H9 (cell line): ENCODE data around the gene RPL29. TPM values are rescaled to one million over a fixed set of nuclear protein-coding genes. Genes with fewer than 3 reads are reported as not detected.

Experiments
- DNase-seq: peaks from one replicate; pipeline ENCODE4 v3.0.0-alpha.2; 2017
- H2AFZ ChIP-seq: one replicate; pipeline ENCODE4 v1.6.1; 2013; ENCODE audit warnings: mild to moderate bottlenecking, low read length, control low read depth, moderate library complexity
- H2AK5ac ChIP-seq: 2 replicates; pipeline ENCODE4 v1.6.1; 2013; ENCODE audit warnings: low read length, control low read depth, mixed read lengths; ENCODE audit not compliant: insufficient read length
- H2BK120ac ChIP-seq: one replicate; pipeline ENCODE4 v1.6.1; 2013; ENCODE audit warnings: low read depth, mild to moderate bottlenecking, low read length, control low read depth, inconsistent platforms; ENCODE audit not compliant: poor library complexity, severe bottlenecking
- H2BK12ac ChIP-seq: 2 replicates; pipeline ENCODE4 v1.6.1; 2013; ENCODE audit warnings: low read length, control low read depth, mixed read lengths, low read depth; ENCODE audit not compliant: insufficient read length
- H2BK15ac ChIP-seq: 2 replicates; pipeline ENCODE4 v1.6.1; 2013; ENCODE audit warnings: low read depth, low read length, control low read depth
- H2BK20ac ChIP-seq: one replicate; pipeline ENCODE4 v1.6.1; 2013; ENCODE audit warnings: low read depth, mild to moderate bottlenecking, low read length, control low read depth, inconsistent platforms; ENCODE audit not compliant: poor library complexity, severe bottlenecking
- H2BK5ac ChIP-seq: 2 replicates; pipeline ENCODE4 v1.6.1; 2013; ENCODE audit warnings: low read length, control low read depth, mixed read lengths; ENCODE audit not compliant: insufficient read length
- H3K14ac ChIP-seq: 2 replicates; pipeline ENCODE4 v1.6.1; 2013; ENCODE audit warnings: low read length, control low read depth; ENCODE audit not compliant: insufficient read depth
- H3K18ac ChIP-seq: 2 replicates; pipeline ENCODE4 v1.6.1; 2013; ENCODE audit warnings: low read depth, mild to moderate bottlenecking, mixed read lengths, low read length, control low read depth; ENCODE audit not compliant: insufficient read length
- H3K23ac ChIP-seq: 2 replicates; pipeline ENCODE4 v1.6.1; 2013; ENCODE audit warnings: low read length, control low read depth, mixed read lengths, low read depth; ENCODE audit not compliant: insufficient read length
- H3K23me2 ChIP-seq: 2 replicates; pipeline ENCODE4 v1.6.1; 2013; ENCODE audit warnings: low read depth, mild to moderate bottlenecking, mixed read lengths, low read length, control low read depth; ENCODE audit not compliant: insufficient read length, poor library complexity, severe bottlenecking
- H3K27ac ChIP-seq: 2 replicates; pipeline ENCODE4 v1.5.1; 2013; ENCODE audit warnings: low read length, control low read depth, mixed read lengths, low read depth; ENCODE audit not compliant: insufficient read length
- H3K27me3 ChIP-seq: 2 replicates; pipeline ENCODE4 v1.6.1; 2013; ENCODE audit warnings: low read length, control low read depth, inconsistent platforms; ENCODE audit not compliant: insufficient read depth
- H3K4ac ChIP-seq: 2 replicates; pipeline ENCODE4 v1.6.1; 2013; ENCODE audit warnings: low read depth, mild to moderate bottlenecking, control low read depth, inconsistent platforms, low read length, moderate library complexity
- H3K4me1 ChIP-seq: 2 replicates; pipeline ENCODE4 v1.6.1; 2013; ENCODE audit warnings: low read length, control low read depth, inconsistent platforms; ENCODE audit not compliant: insufficient read depth
- H3K4me2 ChIP-seq: 2 replicates; pipeline ENCODE4 v1.6.1; 2013; ENCODE audit warnings: low read length, control low read depth, mixed read lengths; ENCODE audit not compliant: insufficient read length, insufficient read depth
- H3K56ac ChIP-seq: 2 replicates; pipeline ENCODE4 v1.6.1; 2013; ENCODE audit warnings: low read depth, mild to moderate bottlenecking, mixed read lengths, low read length, control low read depth; ENCODE audit not compliant: insufficient read length
- H3K79me1 ChIP-seq: 2 replicates; pipeline ENCODE4 v1.6.1; 2013; ENCODE audit warnings: low read depth, mild to moderate bottlenecking, moderate library complexity, low read length, control low read depth, inconsistent platforms; ENCODE audit not compliant: insufficient read depth, poor library complexity, severe bottlenecking
- H3K79me2 ChIP-seq: 2 replicates; pipeline ENCODE4 v1.6.1; 2013; ENCODE audit warnings: low read length, control low read depth, inconsistent platforms; ENCODE audit not compliant: insufficient read depth
- H3K9ac ChIP-seq: 2 replicates; pipeline ENCODE4 v1.6.1; 2013; ENCODE audit warnings: low read length, control low read depth, mixed read lengths; ENCODE audit not compliant: insufficient read length; ENCODE audit errors: extremely low read depth
- H3K9me3 ChIP-seq: one replicate; pipeline ENCODE4 v1.6.1; 2013; ENCODE audit warnings: low read depth, low read length, inconsistent platforms; ENCODE audit not compliant: control insufficient read depth
- H3T11ph ChIP-seq: one replicate; pipeline ENCODE4 v1.6.1; 2013; ENCODE audit warnings: mild to moderate bottlenecking, low read length, control low read depth, inconsistent platforms
- H4K20me1 ChIP-seq: one replicate; pipeline ENCODE4 v1.6.1; 2013; ENCODE audit not compliant: control insufficient read depth, insufficient read length, insufficient read depth
- H4K5ac ChIP-seq: 2 replicates; pipeline ENCODE4 v1.6.1; 2013; ENCODE audit warnings: low read depth, mild to moderate bottlenecking, mixed read lengths, low read length, control low read depth; ENCODE audit not compliant: insufficient read length
- H4K8ac ChIP-seq: replicated peaks from 2 replicates; pipeline ENCODE4 v1.6.1; 2013; ENCODE audit warnings: low read length, control low read depth, mixed read lengths, low read depth; ENCODE audit not compliant: insufficient read length
- H4K91ac ChIP-seq: 2 replicates; pipeline ENCODE4 v1.6.1; 2013; ENCODE audit warnings: low read depth, mild to moderate bottlenecking, moderate library complexity, mixed read lengths, low read length, control low read depth; ENCODE audit not compliant: insufficient read length
- H3K27ac Mint-ChIP-seq, 3 experiments: 2 replicates in 2 of 3; 3 replicates in 1 of 3; pipeline ENCODE4 v1.8.0; 2020 to 2021; ENCODE audit warnings: mixed read lengths in 3 of 3, mild to moderate bottlenecking in 1 of 3, moderate library complexity in 1 of 3
- H3K27me3 Mint-ChIP-seq: 2 replicates; pipeline ENCODE4 v1.8.0; 2021; ENCODE audit warnings: low read depth, mild to moderate bottlenecking, moderate library complexity, mixed read lengths
- H3K36me3 Mint-ChIP-seq, 3 experiments: 2 replicates in 2 of 3; 3 replicates in 1 of 3; pipeline ENCODE4 v1.8.0; 2020 to 2021; ENCODE audit warnings: low read depth in 3 of 3, mixed read lengths in 3 of 3; ENCODE audit not compliant: insufficient read depth in 1 of 3
- H3K4me1 Mint-ChIP-seq, 2 experiments: 2 replicates each; pipeline ENCODE4 v1.8.0; 2020; ENCODE audit warnings: mixed read lengths in 2 of 2
- H3K4me3 Mint-ChIP-seq, 2 experiments: 2 replicates in 1 of 2; 3 replicates in 1 of 2; pipeline ENCODE4 v1.8.0; 2020 to 2021; ENCODE audit warnings: mild to moderate bottlenecking in 2 of 2, mixed read lengths in 2 of 2, moderate library complexity in 1 of 2
- H3K9me3 Mint-ChIP-seq, 2 experiments: 2 replicates in 1 of 2; 3 replicates in 1 of 2; pipeline ENCODE4 v1.8.0; 2020; ENCODE audit warnings: mild to moderate bottlenecking in 2 of 2, mixed read lengths in 2 of 2, moderate library complexity in 1 of 2
- CTCF ChIP-seq: fragments of 200-600 bp; sonication (generic); conservative IDR thresholded peaks from 3 replicates; pipeline ENCODE4 v1.8.0; 2021; ENCODE audit warnings: antibody characterized with exemption, mild to moderate bottlenecking
- total RNA-seq: library from RNA; stranded (reverse); gene quantifications from 2 replicates; pipeline ENCODE4 v1.2.1, GENCODE V29; 2021

The RPL29 gene
- total RNA-seq, 1 experiment from 2014 or later = 1,592 TPM

- no peak overlapping the region for H4K91ac ChIP-seq
- no peak overlapping the region for H4K5ac ChIP-seq
- no peak overlapping the region for H2BK20ac ChIP-seq
- no peaks in the 10 kb centered on the region for H3K79me1 ChIP-seq
- H2BK120ac ChIP-seq = no peak overlapping the region
- no peak for DNase-seq
- H3K27me3 Mint-ChIP-seq = peaks cover 2% of the 10 kb centered on the region
- H2BK12ac ChIP-seq = no peak overlapping the region
- H3K4me1 Mint-ChIP-seq = peaks cover 18 to 25% of the 10 kb centered on the region in 2 experiments
- H4K8ac ChIP-seq = no peak overlapping the region
- H2AFZ ChIP-seq = no peak overlapping the region
- H3K27ac Mint-ChIP-seq = no peak overlapping the region
- H2BK5ac ChIP-seq = no peak overlapping the region
- no peaks in the 10 kb centered on the region for H3K27me3 ChIP-seq
- no peak overlapping the region for H3T11ph ChIP-seq
- no peak overlapping the region for H2BK15ac ChIP-seq
- H3K9me3 ChIP-seq = no peaks in the 10 kb centered on the region
- TF ChIP-seq CTCF = no peak
- H3K79me2 ChIP-seq = no peaks in the 10 kb centered on the region
- H2AK5ac ChIP-seq = no peak overlapping the region
- no peak overlapping the region for H3K23ac ChIP-seq
- no peaks in the 10 kb centered on the region for H3K36me3 Mint-ChIP-seq
- H3K23me2 ChIP-seq = no peaks in the 10 kb centered on the region
- no peaks in the 10 kb centered on the region for H4K20me1 ChIP-seq
- H3K56ac ChIP-seq = no peak overlapping the region
- H3K27ac ChIP-seq = no peak overlapping the region
- no peak overlapping the region for H3K4me3 Mint-ChIP-seq
- H3K18ac ChIP-seq = no peak overlapping the region
- peaks cover 9% of the 10 kb centered on the region; the same call in 1 of the 2 replicates for H3K4me1 ChIP-seq
- H3K14ac ChIP-seq = no peak overlapping the region
- H3K4me2 ChIP-seq = no peak overlapping the region
- no peak overlapping the region for H3K4ac ChIP-seq
- H3K9ac ChIP-seq = no peak overlapping the region
- H3K9me3 Mint-ChIP-seq = no peaks in the 10 kb centered on the region
These were observed 14.7 kb upstream of the RPL29 start for GRCh38 chr3:52010431-52010830.
